K562 (cell line): ENCODE data around the gene NDUFAB1. TPM values are rescaled to one million over a fixed set of nuclear protein-coding genes. Genes with fewer than 3 reads are reported as not detected.
A peak's percentile ranks its signal among the peaks of the same experiment; 100 is the strongest.

Source experiments
- CBFA2T2 ChIP-seq: fragments of 450-650 bp; conservative IDR thresholded peaks from 2 replicates; pipeline ENCODE4 v1.6.1; 2017; ENCODE audit warnings: mild to moderate bottlenecking
- E2F3 ChIP-seq: fragments of 250-450 bp; sonication (Bioruptor Pico); IDR thresholded peaks from 2 replicates; pipeline ENCODE4 v1.4.0; 2020; ENCODE audit warnings: mild to moderate bottlenecking
- ESRRA ChIP-seq: fragments of 450-650 bp; IDR thresholded peaks from 2 replicates; pipeline ENCODE4 v1.6.1; 2014; ENCODE audit warnings: low read depth, mild to moderate bottlenecking, moderate library complexity, borderline replicate concordance
- GTF2A2 ChIP-seq: IDR thresholded peaks from 2 replicates; pipeline ENCODE4 v1.6.1; 2016; ENCODE audit warnings: mild to moderate bottlenecking, missing genetic modification characterization, missing compliant biosample characterization
- HOXB6 ChIP-seq: fragments of 250-450 bp; sonication (Bioruptor Pico); IDR thresholded peaks from 2 replicates; pipeline ENCODE4 v1.5.1; 2022; ENCODE audit warnings: mild to moderate bottlenecking, borderline replicate concordance
- JUNB ChIP-seq: fragments of 450-650 bp; formaldehyde crosslinking; conservative IDR thresholded peaks from 2 replicates; pipeline ENCODE4 v1.4.0; 2020; ENCODE audit warnings: mild to moderate bottlenecking
- KLF13 ChIP-seq: fragments of 450-650 bp; IDR thresholded peaks from 2 replicates; pipeline ENCODE4 v1.6.1; 2016; ENCODE audit warnings: missing genetic modification characterization, low read depth, mild to moderate bottlenecking, missing compliant biosample characterization, moderate library complexity, borderline replicate concordance
- L3MBTL2 ChIP-seq: fragments of 450-650 bp; IDR thresholded peaks from 2 replicates; pipeline ENCODE4 v1.6.1; 2016; ENCODE audit warnings: mild to moderate bottlenecking, moderate library complexity
- NEUROD1 ChIP-seq: fragments of 150-350 bp; IDR thresholded peaks from 2 replicates; pipeline ENCODE4 v1.6.1; 2014; ENCODE audit warnings: borderline replicate concordance, low read length, low read depth; ENCODE audit not compliant: partially characterized antibody
- NFXL1 ChIP-seq: fragments of 450-650 bp; formaldehyde crosslinking; IDR thresholded peaks from 2 replicates; pipeline ENCODE4 v1.4.0; 2021; ENCODE audit warnings: mild to moderate bottlenecking
- NONO ChIP-seq, 2 experiments: fragments of 200-400 bp in 1 of 2; fragments of 450-650 bp in 1 of 2; formaldehyde crosslinking in 1 of 2; IDR thresholded peaks; 2 replicates each; pipeline ENCODE4 v1.6.1; 2017; ENCODE audit warnings: low read depth in 2 of 2, mild to moderate bottlenecking in 2 of 2, moderate library complexity in 2 of 2, low read length in 1 of 2
- PBX2 ChIP-seq, 2 experiments: IDR thresholded peaks in 1 of 2; conservative IDR thresholded peaks in 1 of 2; 2 replicates each; pipeline ENCODE4 v1.6.1; 2016; ENCODE audit warnings: low read depth in 2 of 2, mild to moderate bottlenecking in 1 of 2, missing compliant biosample characterization in 1 of 2, missing genetic modification characterization in 1 of 2, moderate library complexity in 1 of 2
- PURB ChIP-seq: sonication (generic); formaldehyde crosslinking; IDR thresholded peaks from 2 replicates; pipeline ENCODE4 v1.9.0; 2021; ENCODE audit warnings: low read depth, mild to moderate bottlenecking, missing genetic modification reagents
- RBBP5 ChIP-seq: fragments of 200-600 bp; sonication (generic); IDR thresholded peaks from 2 replicates; pipeline ENCODE4 v1.6.1; 2012; ENCODE audit warnings: borderline replicate concordance, mild to moderate bottlenecking, low read length, control low read depth, inconsistent platforms; ENCODE audit not compliant: insufficient read depth, poor library complexity, severe bottlenecking
- SETDB1 ChIP-seq: IDR thresholded peaks from one replicate; pipeline ENCODE4 v1.6.1; 2012; ENCODE audit warnings: low read length, control low read depth, inconsistent platforms
- SIN3A ChIP-seq, 2 experiments: fragments of 150-350 bp in 1 of 2; IDR thresholded peaks; 2 replicates each; pipeline ENCODE4 v1.6.1; 2011 to 2016; ENCODE audit warnings: borderline replicate concordance in 2 of 2, low read depth in 2 of 2, low read length in 2 of 2, mild to moderate bottlenecking in 2 of 2, moderate library complexity in 2 of 2; ENCODE audit not compliant: control insufficient read depth in 1 of 2
- SMARCA5 ChIP-seq: fragments of 450-650 bp; IDR thresholded peaks from 2 replicates; pipeline ENCODE4 v1.6.1; 2016
- SREBF1 ChIP-seq: fragments of 150-350 bp; IDR thresholded peaks from 2 replicates; pipeline ENCODE4 v1.6.1; 2014; ENCODE audit warnings: antibody characterized with exemption, low read depth, low read length, borderline replicate concordance
- STAT6 ChIP-seq: sonication (generic); formaldehyde crosslinking; IDR thresholded peaks from 2 replicates; pipeline ENCODE4 v1.8.1; 2023; ENCODE audit warnings: mild to moderate bottlenecking, missing genetic modification reagents
- TCF7L2 ChIP-seq: fragments of 150-350 bp; IDR thresholded peaks from 2 replicates; pipeline ENCODE4 v1.6.1; 2016; ENCODE audit warnings: low read depth, mild to moderate bottlenecking, low read length, moderate library complexity
- ZNF134 ChIP-seq: fragments of 250-450 bp; sonication (Bioruptor Pico); conservative IDR thresholded peaks from 2 replicates; pipeline ENCODE4 v1.4.0; 2020
- ZNF511 ChIP-seq: sonication (generic); formaldehyde crosslinking; IDR thresholded peaks from 2 replicates; pipeline ENCODE4 v1.8.0; 2022; ENCODE audit warnings: mild to moderate bottlenecking, missing genetic modification reagents
- polyA plus RNA-seq, 8 experiments: library from polyadenylated mRNA; depleted of rRNA in 4 of 8; stranded (reverse) in 5 of 8; unstranded in 3 of 8; fragments of >200 nt; fragmentation: Nextera tagmentation in 2 of 8; fragmentation: Illumina TruSeq in 1 of 8; extraction: Ambion mirVana in 2 of 8; extraction: Trizol in 1 of 8; gene quantifications; 2 replicates each; pipeline versions ENCODE4 v1.2.1 to v1.2.3, GENCODE V29; 2011 to 2014; ENCODE audit warnings: inconsistent platforms in 1 of 8, missing spikeins in 1 of 8
- total RNA-seq, 7 experiments: library from RNA; depleted of rRNA in 6 of 7; stranded (reverse); fragments of >200 nt in 6 of 7; fragmentation: Illumina TruSeq in 2 of 7; extraction: Trizol in 2 of 7; gene quantifications; 2 replicates each; pipeline versions ENCODE4 v1.2.1 to v1.2.3, GENCODE V29; 2011 to 2021; ENCODE audit warnings: low replicate concordance in 1 of 7

NDUFAB1 gene
- total and polyA plus RNA-seq, 9 of the 15 experiments (the other 6 are each of a cell fraction or from before 2014, with no cell fraction given) = 123 to 481 (median 238) TPM

GRCh38 chr16:23595951-23596720 lies at the start of gene NDUFAB1 (continued):
- TF ChIP-seq PBX2 (CRISPR knock-in tag; IDR thresholded peaks at IDR 0.05; ENCODE audit: low read depth) (no peak), PBX2 (tag; conservative IDR thresholded peaks at IDR 0.05; ENCODE audit: low read depth) (no peak), NEUROD1 (peak; percentile 75), PURB (no peak), TCF7L2 (no peak), SREBF1 (no peak), NONO (IDR thresholded peaks at IDR 0.05; ENCODE audit: low read depth in 2 of 2, low read length in 1 of 2) (peak in 1 of 2 experiments; percentile 76; a peak in 1 of 4 replicates), E2F3 (CRISPR knock-in tag) (no peak), GTF2A2 (tag) (no peak), STAT6 (CRISPR knock-in tag) (no peak), ZNF134 (no peak), SIN3A (IDR thresholded peaks at IDR 0.05; ENCODE audit: borderline replicate concordance in 2 of 2, control insufficient read depth in 1 of 2, low read depth in 2 of 2, low read length in 2 of 2) (peak in 1 of 2 experiments; percentile 72; a peak in 1 of 4 replicates), KLF13 (no peak), SETDB1 (no peak), CBFA2T2 (no peak), JUNB (no peak), HOXB6 (no peak), SMARCA5 (no peak), RBBP5 (peak; percentile 68), NFXL1 (CRISPR knock-in tag) (no peak), L3MBTL2 (peak; percentile 59), ESRRA (peak; percentile 87), ZNF511 (CRISPR knock-in tag) (0 out of 2 replicates have a peak, but pooled peaks have one; percentile 47)
